SK-N-MC (cell line): ENCODE data around the gene CACNB3.

Source experiments
- DNase-seq: peaks from one replicate; pipeline ENCODE4 v3.0.0-alpha.2; 2011; ENCODE audit warnings: low read depth, low spot score
- H3K27ac ChIP-seq: fragments of 200-600 bp; sonication (generic); 2 replicates; pipeline ENCODE4 v1.5.1; 2016; ENCODE audit warnings: mixed run types
- H3K36me3 ChIP-seq: fragments of 200-600 bp; sonication (generic); 2 replicates; pipeline ENCODE4 v1.6.1; 2017; ENCODE audit warnings: antibody characterized with exemption, low read length, mixed read lengths; ENCODE audit not compliant: insufficient read depth
- H3K4me3 ChIP-seq: fragments of 200-600 bp; sonication (generic); 2 replicates; pipeline ENCODE4 v1.5.1; 2016
- H3K9ac ChIP-seq: fragments of 200-600 bp; sonication (generic); 2 replicates; pipeline ENCODE4 v1.8.0; 2017; ENCODE audit warnings: mixed run types, mixed read lengths; ENCODE audit not compliant: insufficient read length
- H3K9me3 ChIP-seq: fragments of 200-600 bp; sonication (generic); 2 replicates; pipeline ENCODE4 v1.6.1; 2017; ENCODE audit warnings: low read depth, mild to moderate bottlenecking, antibody characterized with exemption, low read length, moderate library complexity, mixed read lengths
- EZH2 ChIP-seq: fragments of 200-600 bp; sonication (generic); IDR thresholded peaks from one replicate; pipeline ENCODE4 v1.6.1; 2017; ENCODE audit warnings: antibody characterized with exemption
- FOXP2 ChIP-seq: optimal IDR thresholded peaks from 2 replicates; pipeline ENCODE3; 2011; ENCODE audit warnings: mild to moderate bottlenecking, moderate library complexity; ENCODE audit not compliant: insufficient read depth; ENCODE audit errors: extremely low read length, control extremely low read depth
- POLR2AphosphoS5 ChIP-seq: IDR thresholded peaks from 2 replicates; pipeline ENCODE4 v1.6.1; 2012; ENCODE audit warnings: mild to moderate bottlenecking, low read depth, low read length, borderline replicate concordance

CACNB3 gene

DNA sequence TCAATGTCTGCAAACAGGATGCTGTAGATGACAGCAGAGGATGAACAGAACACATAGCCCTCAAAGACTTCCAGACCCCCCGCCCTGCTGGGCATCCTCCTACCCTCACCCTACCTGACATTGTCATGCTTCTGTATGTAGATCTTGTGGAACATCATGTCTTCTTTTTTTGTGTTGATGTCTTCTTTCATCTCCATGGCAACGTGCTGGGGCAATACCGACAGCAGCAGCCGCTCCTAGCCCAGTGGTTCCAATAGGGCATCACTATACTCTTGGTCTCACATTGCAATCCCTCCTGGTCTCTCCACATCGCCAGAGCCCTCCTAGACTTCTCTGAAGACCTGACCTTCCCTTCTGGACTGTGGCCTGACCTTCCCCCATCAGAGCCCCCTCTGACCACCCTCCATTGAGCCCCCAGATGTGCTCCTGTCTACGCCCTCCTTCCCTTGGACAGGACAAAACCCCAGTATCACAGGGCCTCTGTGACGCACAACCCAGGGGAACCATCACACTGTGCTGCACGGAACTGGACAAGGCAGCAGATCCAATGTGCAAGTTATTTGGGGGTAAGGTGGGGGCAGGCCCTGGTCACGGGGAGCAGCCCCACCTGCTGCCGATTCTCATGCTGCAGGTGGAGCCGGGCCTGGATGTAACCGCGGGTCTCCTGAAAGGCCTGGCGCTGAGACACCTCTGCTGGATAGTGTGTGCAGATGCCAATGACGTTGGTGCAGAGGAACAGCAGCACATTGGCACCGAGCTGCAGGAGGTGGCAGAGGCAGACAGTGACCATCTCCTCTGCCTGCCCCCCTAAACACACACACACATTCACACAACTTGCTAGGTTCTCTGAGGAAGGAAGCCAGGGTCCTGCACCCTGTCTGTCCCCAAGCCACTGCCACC lies 40.5 kb upstream of the CACNB3 start:
- no peak for DNase-seq
- Histone ChIP-seq H3K9me3 (no peaks in the 10 kb centered on the region), H3K27ac (no peak overlapping the region), H3K9ac (no peak overlapping the region), H3K36me3 (no peaks in the 10 kb centered on the region), H3K4me3 (no peak overlapping the region)
- TF ChIP-seq EZH2, result no peak
- no peak for TF ChIP-seq FOXP2
- no peak for TF ChIP-seq POLR2AphosphoS5

DNA sequence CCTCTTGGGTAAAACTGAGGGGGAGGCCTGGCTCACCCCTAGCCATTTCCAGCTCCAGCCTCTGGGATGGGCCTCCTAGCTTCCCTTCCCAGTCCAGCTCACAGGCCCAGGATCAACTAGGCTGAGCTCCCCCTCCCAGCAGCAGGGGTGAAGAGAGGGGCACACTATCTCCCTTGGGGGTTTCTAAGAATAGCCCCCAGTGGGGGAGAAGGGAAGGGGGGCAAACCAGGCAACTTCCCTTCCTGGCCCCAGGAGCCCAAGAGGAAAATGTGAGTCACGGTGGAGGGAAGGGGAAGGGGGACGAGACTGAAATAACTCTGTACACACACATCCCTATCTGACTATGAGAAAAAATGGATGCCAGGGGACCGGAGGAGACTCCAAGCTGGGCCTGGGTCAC lies 38.4 kb upstream of the CACNB3 start:
- Histone ChIP-seq H3K27ac (no peak overlapping the region), H3K9me3 (no peaks in the 10 kb centered on the region), H3K9ac (no peak overlapping the region), H3K4me3 (no peak overlapping the region), H3K36me3 (no peaks in the 10 kb centered on the region)
- no peak for TF ChIP-seq FOXP2
- no peak for TF ChIP-seq EZH2
- TF ChIP-seq POLR2AphosphoS5, result no peak
- no peak for DNase-seq

DNA sequence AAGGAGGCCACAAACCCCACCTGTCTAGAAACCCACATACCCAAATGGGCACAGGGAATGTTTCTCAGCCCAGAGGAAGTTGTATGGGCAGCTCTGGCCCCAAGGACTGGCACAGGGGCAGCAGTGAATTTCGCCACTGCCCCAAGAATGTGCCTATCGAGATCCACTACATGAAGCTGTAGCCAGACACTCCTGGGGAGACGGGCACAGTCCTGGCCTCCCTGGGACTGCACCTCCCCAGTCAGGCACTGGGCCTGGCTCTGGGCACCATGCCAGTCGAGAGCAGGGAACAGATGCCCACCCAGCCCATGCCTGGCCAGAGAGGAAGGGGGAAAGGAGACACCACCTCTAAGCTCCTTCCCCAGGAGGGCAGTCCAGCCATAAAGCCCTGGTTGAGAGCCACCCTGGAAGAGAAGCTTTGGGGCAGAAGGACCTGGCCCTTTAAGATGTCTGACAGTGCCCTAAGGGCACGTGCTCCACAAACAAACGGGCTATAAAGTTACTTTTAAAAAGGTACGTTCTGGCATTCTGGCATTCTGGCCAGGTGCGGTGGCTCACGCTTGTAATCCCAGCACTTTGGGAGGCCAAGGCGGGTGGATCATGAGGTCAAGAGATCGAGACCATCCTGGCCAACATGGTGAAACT lies 37.8 kb upstream of the CACNB3 start:
- H3K36me3 ChIP-seq, result no peaks in the 10 kb centered on the region
- no peak overlapping the region for H3K27ac ChIP-seq
- DNase-seq, result no peak
- no peaks in the 10 kb centered on the region for H3K9me3 ChIP-seq
- TF ChIP-seq EZH2 (no peak), FOXP2 (no peak), POLR2AphosphoS5 (no peak)
- H3K9ac ChIP-seq, result no peak overlapping the region
- no peak overlapping the region for H3K4me3 ChIP-seq

DNA sequence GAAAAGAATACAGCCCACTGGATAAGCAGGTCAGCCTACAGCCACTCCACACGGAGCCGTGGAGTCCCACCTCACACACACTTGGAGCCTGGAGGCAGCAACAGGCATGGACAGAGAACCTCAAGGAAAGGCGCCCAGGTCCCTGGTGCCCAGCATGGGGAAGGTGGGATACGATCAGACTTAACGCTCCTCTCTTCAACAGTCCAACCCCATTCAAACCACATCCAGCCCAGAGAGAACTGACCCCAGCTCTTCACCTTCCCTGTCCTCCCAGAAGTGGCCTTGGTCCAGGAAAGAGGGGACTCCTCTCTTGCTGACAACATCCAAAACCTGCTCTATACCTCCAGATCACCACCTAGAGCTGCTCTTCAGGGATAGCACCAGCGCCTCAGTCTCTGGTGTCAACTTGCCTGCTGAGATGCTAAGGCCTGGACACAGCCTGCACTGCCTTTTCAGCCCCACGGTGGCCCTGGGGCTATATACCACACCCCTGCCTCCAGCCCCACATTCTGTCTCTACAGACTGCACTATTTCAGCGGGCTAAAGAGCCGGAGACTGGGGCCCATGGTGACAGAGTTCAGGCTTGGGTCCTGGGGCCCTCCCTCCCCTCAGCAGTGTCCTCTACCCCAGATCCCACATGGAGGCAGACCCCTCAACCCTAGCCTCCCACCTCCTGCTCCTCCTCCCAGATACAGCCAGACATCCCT lies 36.4 kb upstream of the CACNB3 start:
- no peak for TF ChIP-seq FOXP2
- no peak for TF ChIP-seq POLR2AphosphoS5
- TF ChIP-seq EZH2, result no peak
- Histone ChIP-seq H3K9ac (no peak overlapping the region), H3K27ac (no peak overlapping the region)

DNA sequence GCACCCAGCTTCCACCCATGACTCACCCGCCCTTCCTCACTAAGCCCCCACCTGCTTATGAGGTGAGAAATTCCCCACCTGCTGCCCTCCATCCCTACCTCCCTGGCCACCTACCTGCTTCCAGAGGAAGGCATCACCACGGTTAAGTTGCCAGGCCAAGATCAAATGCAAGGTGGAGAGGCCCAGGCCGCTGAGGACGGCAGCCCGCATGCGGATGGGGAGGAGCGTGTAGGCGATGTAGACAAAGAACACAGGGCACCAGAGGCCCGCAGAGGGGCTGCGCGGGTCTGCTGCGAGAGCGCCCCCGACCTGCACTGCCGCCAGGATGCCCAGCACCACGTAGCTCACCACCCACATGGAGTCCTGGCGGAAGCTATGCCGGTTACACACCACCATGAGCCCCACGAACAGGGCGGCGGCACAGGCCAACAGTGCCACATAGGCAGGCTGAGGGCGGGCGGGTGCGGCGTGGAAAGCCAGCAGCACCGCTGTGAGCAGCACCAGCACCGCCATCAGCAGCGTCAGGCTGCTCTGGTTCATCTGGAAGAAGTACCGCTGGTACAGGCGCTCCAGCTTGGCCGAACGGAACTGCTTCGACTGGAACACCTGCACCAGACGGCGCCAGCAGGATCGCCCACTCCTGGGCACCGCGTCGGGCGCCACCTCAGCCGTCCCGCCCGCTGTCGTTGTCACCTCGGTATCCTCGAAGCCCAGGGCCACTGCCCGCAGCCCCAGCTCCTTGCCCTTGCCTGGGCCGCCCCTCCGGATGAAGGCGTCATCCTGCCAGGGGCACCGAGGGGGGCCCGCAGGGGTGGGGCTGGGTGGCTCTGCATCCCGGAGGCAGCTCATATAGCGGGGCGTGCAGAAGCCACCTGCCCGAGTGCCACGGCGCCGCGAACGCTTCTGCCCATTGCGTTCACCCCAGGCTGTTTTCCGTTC lies 35.6 kb upstream of the CACNB3 start:
- DNase-seq, result no peak
- Histone ChIP-seq H3K9me3 (no peaks in the 10 kb centered on the region), H3K9ac (no peak overlapping the region), H3K36me3 (no peaks in the 10 kb centered on the region), H3K27ac (no peak overlapping the region), H3K4me3 (no peak overlapping the region)
- TF ChIP-seq FOXP2 (no peak), EZH2 (no peak), POLR2AphosphoS5 (no peak)

More for the DNA sequence above, 36.4 kb upstream of the CACNB3 start:
- DNase-seq, result no peak
- no peak overlapping the region for H3K4me3 ChIP-seq
- no peaks in the 10 kb centered on the region for H3K9me3 ChIP-seq
- no peaks in the 10 kb centered on the region for H3K36me3 ChIP-seq

DNA sequence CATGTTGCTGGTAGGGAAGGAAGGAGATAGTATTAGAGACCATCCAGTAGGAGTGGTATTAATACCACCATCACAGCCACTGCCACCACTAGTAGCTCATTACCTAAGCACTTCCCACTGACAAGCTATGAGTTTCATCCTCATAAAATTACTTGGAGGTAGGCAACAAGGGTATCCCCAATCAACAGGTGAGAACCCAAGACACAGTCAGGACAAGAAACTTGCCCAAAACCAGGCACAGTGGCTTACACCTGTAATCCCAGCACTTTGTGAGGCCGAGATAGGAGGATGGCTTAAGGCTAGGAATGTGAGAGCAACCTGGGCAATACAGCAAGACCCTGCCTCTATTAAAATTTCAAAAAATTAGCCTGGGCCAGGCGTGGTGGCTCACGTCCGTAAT lies 34.9 kb upstream of the CACNB3 start:
- Histone ChIP-seq H3K27ac (no peak overlapping the region), H3K4me3 (no peak overlapping the region), H3K9ac (no peak overlapping the region), H3K9me3 (no peaks in the 10 kb centered on the region), H3K36me3 (no peaks in the 10 kb centered on the region)
- no peak for DNase-seq
- TF ChIP-seq FOXP2, result no peak

DNA sequence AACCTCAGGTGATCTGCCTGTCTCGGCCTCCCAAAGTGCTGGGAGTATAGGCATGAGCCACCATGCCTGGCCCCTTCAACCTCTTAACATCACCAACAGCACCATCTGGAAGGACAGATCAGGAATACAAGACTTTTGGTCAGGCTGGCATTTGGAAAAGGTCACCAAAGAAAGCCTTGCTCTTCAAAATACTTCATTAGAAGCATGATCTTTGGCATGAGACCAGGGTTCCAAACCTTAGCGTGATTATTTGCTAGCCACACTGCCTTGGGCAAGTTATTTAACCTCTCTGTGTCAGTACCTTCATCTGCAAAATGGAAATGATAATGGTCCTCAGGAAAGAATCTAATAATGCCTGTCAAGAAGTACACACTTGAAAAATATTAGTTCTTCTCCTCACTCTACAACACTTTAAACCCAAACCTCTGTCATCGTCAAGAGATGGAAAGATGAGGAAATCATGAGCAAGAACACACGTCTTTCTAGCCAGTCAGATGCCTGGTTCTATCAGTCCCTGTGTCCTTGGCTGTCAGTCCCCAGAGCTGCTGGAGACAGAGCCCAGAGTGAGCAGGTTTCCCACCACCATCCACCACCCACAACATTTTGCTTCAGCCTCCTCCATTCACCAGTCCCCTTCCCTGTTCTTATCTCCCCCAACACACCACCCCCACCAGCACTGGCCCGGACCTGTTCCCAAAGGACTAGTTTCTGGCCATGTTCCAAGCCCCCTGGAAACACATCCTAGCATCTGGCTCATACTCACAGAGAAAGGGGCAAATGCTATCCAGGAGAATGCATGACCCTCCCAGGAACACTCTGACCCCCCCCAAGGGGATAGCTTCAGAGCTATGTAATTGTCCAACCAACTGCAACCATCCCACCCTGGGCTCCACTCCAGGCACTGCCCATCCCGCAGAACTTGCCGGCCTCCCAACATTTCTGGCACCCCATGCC lies 31.4 kb upstream of the CACNB3 start:
- H3K9me3 ChIP-seq, result no peaks in the 10 kb centered on the region
- no peak for DNase-seq
- no peak overlapping the region for H3K4me3 ChIP-seq
- H3K36me3 ChIP-seq, result no peaks in the 10 kb centered on the region
- no peak overlapping the region for H3K27ac ChIP-seq
- no peak for TF ChIP-seq POLR2AphosphoS5
- no peak for TF ChIP-seq EZH2
- no peak for TF ChIP-seq FOXP2
- no peak overlapping the region for H3K9ac ChIP-seq
